IMR-90 (cell line): ENCODE measurements around the gene PLAC9. TPM values are rescaled to one million over a fixed set of nuclear protein-coding genes. Genes with fewer than 3 reads are reported as not detected.

Experiments
- ATAC-seq: fragments of 200-7000 bp; cut with Tn5 transposase; 2 replicates; pipeline ENCODE4 v1.9.1; 2020; ENCODE audit warnings: low read depth, mild to moderate bottlenecking, moderate library complexity
- BruUV-seq: library from RNA; stranded (reverse); fragments of 400-500 nt; replicated peaks from 2 replicates; lab custom pipeline; 2021; lab: Mats Ljungman, UMichigan
- CTCF ChIA-PET: fragments of 300-600 bp; formaldehyde crosslinking; extraction: SDS; loops from one replicate; lab custom pipeline; 2021; ENCODE audit warnings: antibody characterized with exemption; lab: Yijun Ruan, JAX
- POLR2A ChIA-PET: fragments of 300-600 bp; sonication (Branson Sonifier 250); formaldehyde crosslinking; loops from one replicate; lab custom pipeline; 2022; ENCODE audit warnings: antibody characterized with exemption; ENCODE audit not compliant: unreplicated experiment; lab: Charles Lee
- DNase-seq: peaks from one replicate; pipeline ENCODE4 v3.0.0; 2013
- H2AFZ ChIP-seq: replicated peaks from 2 replicates; pipeline ENCODE3; 2013; ENCODE audit warnings: low read length, mild to moderate bottlenecking; ENCODE audit not compliant: poor library complexity
- H2AK5ac ChIP-seq: 2 replicates; pipeline ENCODE4 v1.6.1; 2013; ENCODE audit warnings: low read depth, low read length, inconsistent platforms
- H2AK9ac ChIP-seq: replicated peaks from 2 replicates; pipeline ENCODE3; 2013; ENCODE audit warnings: mild to moderate bottlenecking, low read depth, low read length, moderate library complexity; ENCODE audit not compliant: poor library complexity
- H2BK120ac ChIP-seq: 2 replicates; pipeline ENCODE4 v1.6.1; 2013; ENCODE audit warnings: low read depth, low read length, inconsistent platforms
- H2BK15ac ChIP-seq: 3 replicates; pipeline ENCODE4 v1.6.1; 2013; ENCODE audit warnings: low read depth, low read length, inconsistent platforms
- H2BK20ac ChIP-seq: 2 replicates; pipeline ENCODE4 v1.6.1; 2013; ENCODE audit warnings: low read depth, mild to moderate bottlenecking, inconsistent platforms, low read length, moderate library complexity
- H2BK5ac ChIP-seq: 2 replicates; pipeline ENCODE4 v1.6.1; 2013; ENCODE audit warnings: mild to moderate bottlenecking, low read depth, low read length, inconsistent platforms; ENCODE audit not compliant: poor library complexity, severe bottlenecking
- H3K14ac ChIP-seq: replicated peaks from 2 replicates; pipeline ENCODE4 v1.6.1; 2013; ENCODE audit warnings: low read depth, low read length, inconsistent platforms
- H3K18ac ChIP-seq: 2 replicates; pipeline ENCODE4 v1.6.1; 2013; ENCODE audit warnings: low read depth, low read length, control low read depth
- H3K23ac ChIP-seq: 2 replicates; pipeline ENCODE4 v1.6.1; 2013; ENCODE audit warnings: low read depth, low read length, inconsistent platforms
- H3K27ac ChIP-seq: 2 replicates; pipeline ENCODE4 v1.5.1; 2013; ENCODE audit warnings: mild to moderate bottlenecking, control low read depth, low read length; ENCODE audit not compliant: insufficient read depth
- H3K27me3 ChIP-seq: 2 replicates; pipeline ENCODE4 v1.6.1; 2013; ENCODE audit warnings: low read length; ENCODE audit not compliant: control insufficient read depth, insufficient read depth
- H3K36me3 ChIP-seq: 2 replicates; pipeline ENCODE4 v1.6.1; 2013; ENCODE audit warnings: low read length, mixed read lengths; ENCODE audit not compliant: control insufficient read depth, insufficient read depth
- H3K4ac ChIP-seq: 2 replicates; pipeline ENCODE4 v1.6.1; 2013; ENCODE audit warnings: low read depth, low read length, inconsistent platforms
- H3K4me1 ChIP-seq: 2 replicates; pipeline ENCODE4 v1.6.1; 2013; ENCODE audit warnings: low read length, mixed read lengths; ENCODE audit not compliant: control insufficient read depth, insufficient read depth
- H3K4me2 ChIP-seq: 2 replicates; pipeline ENCODE4 v1.6.1; 2013; ENCODE audit warnings: low read depth, mild to moderate bottlenecking, control low read depth, low read length, moderate library complexity
- H3K4me3 ChIP-seq: 2 replicates; pipeline ENCODE4 v1.5.1; 2013; ENCODE audit warnings: low read depth, mild to moderate bottlenecking, control low read depth, low read length, moderate library complexity; ENCODE audit not compliant: insufficient read depth
- H3K56ac ChIP-seq: 2 replicates; pipeline ENCODE4 v1.6.1; 2013; ENCODE audit warnings: low read length, inconsistent platforms; ENCODE audit not compliant: insufficient read depth; ENCODE audit errors: extremely low read depth
- H3K79me1 ChIP-seq, 2 experiments: 2 replicates each; pipeline ENCODE4 v1.6.1; 2013; ENCODE audit warnings: low read length in 2 of 2, inconsistent platforms in 1 of 2, low read depth in 1 of 2
- H3K9ac ChIP-seq: 2 replicates; pipeline ENCODE4 v1.6.1; 2013; ENCODE audit warnings: low read depth, low read length, control low read depth
- H3K9me1 ChIP-seq: 2 replicates; pipeline ENCODE4 v1.6.1; 2013; ENCODE audit warnings: low read length, inconsistent platforms; ENCODE audit not compliant: insufficient read depth
- H3K9me3 ChIP-seq: 2 replicates; pipeline ENCODE4 v1.6.1; 2013; ENCODE audit warnings: low read length; ENCODE audit not compliant: control insufficient read depth, insufficient read depth
- H4K20me1 ChIP-seq: 2 replicates; pipeline ENCODE4 v1.6.1; 2013; ENCODE audit warnings: low read length, inconsistent platforms; ENCODE audit not compliant: insufficient read depth
- H4K5ac ChIP-seq: 2 replicates; pipeline ENCODE4 v1.6.1; 2013; ENCODE audit warnings: mild to moderate bottlenecking, low read depth, low read length, control low read depth
- H4K8ac ChIP-seq, 2 experiments: 2 replicates each; pipeline ENCODE4 v1.6.1; 2013; ENCODE audit warnings: low read depth in 2 of 2, low read length in 2 of 2, control low read depth in 1 of 2, inconsistent platforms in 1 of 2
- H4K91ac ChIP-seq: 2 replicates; pipeline ENCODE4 v1.6.1; 2013; ENCODE audit warnings: low read depth, low read length, inconsistent platforms; ENCODE audit not compliant: insufficient read depth
- CEBPB ChIP-seq: IDR thresholded peaks from 2 replicates; pipeline ENCODE4 v1.6.1; 2012; ENCODE audit warnings: low read depth, low read length, improper control_type of control experiment
- CHD1 ChIP-seq: IDR thresholded peaks from 2 replicates; pipeline ENCODE4 v1.6.1; 2012; ENCODE audit warnings: low read depth, low read length, improper control_type of control experiment
- FOS ChIP-seq: fragments of 150-350 bp; IDR thresholded peaks from 2 replicates; pipeline ENCODE4 v1.6.1; 2016; ENCODE audit warnings: low read depth, low read length
- MAFK ChIP-seq: IDR thresholded peaks from 2 replicates; pipeline ENCODE4 v1.6.1; 2012; ENCODE audit warnings: low read depth, low read length, improper control_type of control experiment
- MXI1 ChIP-seq: IDR thresholded peaks from 2 replicates; pipeline ENCODE4 v1.6.1; 2012; ENCODE audit warnings: low read depth, mild to moderate bottlenecking, low read length, moderate library complexity, borderline replicate concordance
- NFE2L2 ChIP-seq: fragments of 150-350 bp; IDR thresholded peaks from 2 replicates; pipeline ENCODE4 v1.6.1; 2016; ENCODE audit warnings: low read depth, mild to moderate bottlenecking, low read length
- RCOR1 ChIP-seq: IDR thresholded peaks from 2 replicates; pipeline ENCODE4 v1.6.1; 2012; ENCODE audit warnings: mild to moderate bottlenecking, low read length, improper control_type of control experiment; ENCODE audit not compliant: insufficient replicate concordance
- RFX5 ChIP-seq: IDR thresholded peaks from 2 replicates; pipeline ENCODE4 v1.8.0; 2012; ENCODE audit warnings: low read depth, mild to moderate bottlenecking, low read length, moderate library complexity
- SMC3 ChIP-seq: fragments of 150-350 bp; IDR thresholded peaks from 2 replicates; pipeline ENCODE4 v1.6.1; 2016; ENCODE audit warnings: low read depth, mild to moderate bottlenecking, antibody characterized with exemption, low read length, moderate library complexity
- USF2 ChIP-seq: fragments of 150-350 bp; IDR thresholded peaks from 2 replicates; pipeline ENCODE4 v1.6.1; 2017; ENCODE audit warnings: mild to moderate bottlenecking, antibody characterized with exemption, low read length, low read depth
- WGBS, 2 experiments: methylation state at CpG; one replicate each; pipeline versions ENCODE4 v1.1.5 to v1.1.7; 2013; ENCODE audit warnings: missing lambda C conversion rate in 2 of 2; ENCODE audit not compliant: insufficient read length in 1 of 2; ENCODE audit errors: extremely low coverage in 2 of 2; 5-methylcytosine and 5-hydroxymethylcytosine counted together
- dilution Hi-C: fragments of 300-500 bp; cut with HindIII; formaldehyde crosslinking; loops from one replicate; pipeline ENCODE4 v1.14.3; 2018; ENCODE audit warnings: low sequenced_read_pairs; ENCODE audit not compliant: unreplicated experiment
- in situ Hi-C: fragments of 300-500 bp; cut with MboI; formaldehyde crosslinking; loops from 3 replicates; pipeline ENCODE4 v1.14.3; 2019; ENCODE audit warnings: low sequenced_read_pairs, inconsistent platforms, mixed read lengths
- intact Hi-C: fragments of 100-400 bp; cut with micrococcal nuclease; formaldehyde crosslinking; loops from 2 replicates; pipeline ENCODE4 v1.10.0; 2022
- polyA plus RNA-seq, 3 experiments: library from polyadenylated mRNA; depleted of rRNA; stranded (reverse); fragments of >200 nt; gene quantifications; 2 replicates each; pipeline ENCODE4 v1.2.3, GENCODE V29; 2012; ENCODE audit warnings: low replicate concordance in 1 of 3
- total RNA-seq: library from RNA; depleted of rRNA; stranded (reverse); fragments of >200 nt; gene quantifications from 2 replicates; pipeline ENCODE4 v1.2.3, GENCODE V29; 2012
- TF ChIP-seq, protein P1 (sequence below): fragments of 150-350 bp; IDR thresholded peaks from 2 replicates; pipeline ENCODE4 v1.6.1; 2016; ENCODE audit warnings: low read depth, mild to moderate bottlenecking, low read length, moderate library complexity, borderline replicate concordance

The PLAC9 gene
- total and polyA plus RNA-seq, 2 of the 4 experiments (the other 2 are of a cell fraction), result 1.6 to 12.2 TPM

DNA sequence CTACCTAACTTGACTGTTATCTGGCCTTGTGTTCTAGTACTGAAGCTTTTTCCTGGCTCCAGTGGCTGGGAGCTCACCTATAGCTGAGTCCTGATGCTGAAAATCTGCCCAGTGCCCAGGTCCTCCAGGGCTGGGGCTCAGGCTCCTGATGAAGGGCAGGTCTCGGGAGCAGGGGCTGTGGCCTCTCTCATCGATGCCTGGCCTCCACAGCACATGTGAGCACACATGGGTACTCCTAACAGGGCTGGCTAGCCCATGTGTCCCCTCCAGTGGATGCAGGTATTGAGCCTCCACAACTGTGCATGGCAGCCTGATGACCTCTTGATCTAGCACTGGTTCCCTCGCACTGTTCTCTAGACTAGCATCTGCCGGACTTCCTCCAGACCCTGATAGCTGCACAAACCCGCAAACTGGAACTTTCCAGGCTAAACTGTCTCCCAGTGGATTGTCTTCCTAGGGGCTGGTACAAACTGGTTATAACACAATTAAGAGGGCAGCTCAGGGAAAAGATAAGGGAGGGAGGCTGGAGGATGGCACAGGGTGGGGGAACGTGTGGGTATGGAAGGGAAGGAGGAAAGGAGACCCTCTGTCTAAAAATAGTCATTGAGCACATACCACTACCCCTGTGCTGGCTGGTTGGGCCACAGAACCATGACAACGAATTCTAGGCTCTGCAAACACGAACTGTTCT, 35.1 kb downstream of the PLAC9 start:
- TF ChIP-seq NFE2L2 (no peak), RCOR1 (no peak), FOS (no peak), RFX5 (no peak), MXI1 (no peak), CEBPB (no peak), CHD1 (no peak), SMC3 (no peak), MAFK (no peak), USF2 (no peak)
- TF ChIP-seq, protein P1, sequence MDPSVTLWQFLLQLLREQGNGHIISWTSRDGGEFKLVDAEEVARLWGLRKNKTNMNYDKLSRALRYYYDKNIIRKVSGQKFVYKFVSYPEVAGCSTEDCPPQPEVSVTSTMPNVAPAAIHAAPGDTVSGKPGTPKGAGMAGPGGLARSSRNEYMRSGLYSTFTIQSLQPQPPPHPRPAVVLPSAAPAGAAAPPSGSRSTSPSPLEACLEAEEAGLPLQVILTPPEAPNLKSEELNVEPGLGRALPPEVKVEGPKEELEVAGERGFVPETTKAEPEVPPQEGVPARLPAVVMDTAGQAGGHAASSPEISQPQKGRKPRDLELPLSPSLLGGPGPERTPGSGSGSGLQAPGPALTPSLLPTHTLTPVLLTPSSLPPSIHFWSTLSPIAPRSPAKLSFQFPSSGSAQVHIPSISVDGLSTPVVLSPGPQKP, result no peak
- in situ Hi-C loops, result loop anchor here (25.0 kb wide), 1 partner anchor 295 kb away; the partner anchor contains the start of gene TSPAN14
- H4K5ac ChIP-seq, result no peak overlapping the region
- WGBS, 2 experiments, result 96% methylated on average over 4 of the region's 8 CpGs; no CpG with 5 or more reads in 1 of the 2 experiments
- H4K20me1 ChIP-seq, result peaks cover 24% of the 10 kb centered on the region
- no peak overlapping the region for H3K4me2 ChIP-seq
- no peak overlapping the region for H2BK5ac ChIP-seq
- H2BK120ac ChIP-seq, result 0 out of 2 replicates have a peak overlapping the region, but pooled peaks have one; percentile 30
- peak overlapping the region; percentile 38; the same call in 1 of the 2 replicates for H3K4ac ChIP-seq
- H4K91ac ChIP-seq, result 0 out of 2 replicates have a peak overlapping the region, but pooled peaks have one; percentile 7
- peaks cover 22 to 98% of the 10 kb centered on the region in 2 experiments for H3K79me1 ChIP-seq
- intact Hi-C loops, result no loop called here
- H3K56ac ChIP-seq, result no peak overlapping the region
- peaks cover 58% of the 10 kb centered on the region for H3K36me3 ChIP-seq
- H2BK15ac ChIP-seq, result no peak overlapping the region
- no peak overlapping the region for H3K27ac ChIP-seq
- POLR2A ChIA-PET, result no interaction called here
- no peak overlapping the region for H2BK20ac ChIP-seq
- peak overlapping the region; percentile 39 for H2AK9ac ChIP-seq
- dilution Hi-C loops, result no loop called here
- H3K14ac ChIP-seq, result no peak overlapping the region
- no peaks in the 10 kb centered on the region for H3K9me3 ChIP-seq
- no peak overlapping the region for H3K23ac ChIP-seq
- H3K4me1 ChIP-seq, result peaks cover 34% of the 10 kb centered on the region
- peak overlapping the region; percentile 10; the same call in 1 of the 2 replicates for H2AK5ac ChIP-seq
- no peak overlapping the region for H3K9ac ChIP-seq
- no peak overlapping the region for H4K8ac ChIP-seq
- no peak overlapping the region for H3K18ac ChIP-seq
- H2AFZ ChIP-seq, result no peak overlapping the region
- BruUV-seq, result no TSS peak
- DNase-seq, result no peak
- no peak for ATAC-seq
- no peak overlapping the region for H3K4me3 ChIP-seq
- CTCF ChIA-PET, result interaction anchor here (0.8 kb wide), 1 partner anchor 14 kb away, joined by 3 read pairs; no protein-coding TSS in a partner anchor
- H3K9me1 ChIP-seq, result peaks cover 51% of the 10 kb centered on the region
- H3K27me3 ChIP-seq, result no peaks in the 10 kb centered on the region
